CD4-positive, alpha-beta T cell treated with Interleukin-17A for 4 hours (primary cell): Measurements from ENCODE around the gene STYXL2.
A peak's percentile ranks its signal among the peaks of the same experiment; 100 is the strongest.

Experiments
- DNase-seq: peaks from one replicate; pipeline ENCODE4 v3.0.0-alpha.2; 2020; ENCODE audit warnings: mixed read lengths

Gene STYXL2

GRCh38 chr1:167110586-167110985, 16.7 kb downstream of the STYXL2 start:
- peak; percentile 37 for DNase-seq

- no peak for DNase-seq
These were observed 18.2 kb downstream of the STYXL2 start for GRCh38 chr1:167111868-167112709.

DNA sequence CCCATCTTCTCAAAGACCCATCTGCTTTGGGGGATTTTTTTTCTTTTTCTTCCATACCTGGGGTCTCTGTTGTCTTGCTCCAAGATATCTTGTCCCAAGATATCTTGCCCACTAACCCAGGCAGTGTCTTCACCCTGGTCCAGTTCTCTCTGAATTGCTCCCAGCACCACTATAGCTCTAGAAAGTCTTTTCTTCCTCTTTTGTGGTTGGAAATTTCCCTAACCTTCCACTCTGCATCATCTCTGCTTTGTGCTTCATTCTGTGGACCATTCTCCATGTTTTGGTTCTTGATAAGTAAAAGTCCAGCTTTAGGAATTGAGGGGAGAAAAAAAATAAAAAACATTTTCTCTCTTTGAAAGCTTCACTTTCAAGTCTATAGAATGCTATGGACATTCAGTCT, 20.9 kb downstream of the STYXL2 start:
- DNase-seq: no peak

DNA sequence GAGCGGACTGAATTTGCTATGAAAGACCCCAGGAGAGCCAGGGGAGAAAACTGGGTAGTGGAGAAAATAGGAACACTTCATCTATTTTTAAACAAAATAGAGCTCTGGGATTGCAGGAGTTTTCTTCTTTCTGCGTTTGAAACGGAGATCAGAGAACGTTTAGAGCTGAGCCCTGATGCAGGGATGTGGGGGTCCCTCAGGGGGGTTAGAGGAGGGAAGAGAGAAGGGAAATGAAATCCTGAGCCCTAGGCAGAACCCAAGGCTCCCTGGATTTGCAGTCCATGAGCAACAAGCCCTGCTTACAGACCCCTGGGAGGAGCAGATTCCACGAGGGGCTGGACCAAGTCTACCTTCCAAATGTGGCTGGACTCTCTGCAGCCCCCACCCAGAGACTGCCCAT, 21.8 kb downstream of the STYXL2 start:
- DNase-seq: no peak

GRCh38 chr1:167116174-167116573, 22.3 kb downstream of the STYXL2 start:
- DNase-seq: no peak

DNA sequence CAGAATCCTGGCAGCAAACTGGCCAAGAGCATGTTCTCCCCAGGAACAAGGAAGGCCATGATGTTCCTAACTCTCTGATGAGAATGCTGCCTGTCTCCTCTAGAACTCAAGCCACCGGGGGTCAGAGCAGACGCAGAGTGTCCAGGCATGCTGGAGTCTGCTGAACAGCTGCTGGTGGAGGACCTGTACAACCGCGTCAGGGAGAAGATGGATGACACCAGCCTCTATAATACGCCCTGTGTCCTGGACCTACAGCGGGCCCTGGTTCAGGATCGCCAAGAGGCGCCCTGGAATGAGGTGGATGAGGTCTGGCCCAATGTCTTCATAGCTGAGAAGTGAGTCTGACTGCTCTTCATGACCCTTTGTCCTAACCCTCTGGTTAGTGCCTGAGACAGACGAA, 23.4 kb downstream of the STYXL2 start:
- DNase-seq: no peak

DNA sequence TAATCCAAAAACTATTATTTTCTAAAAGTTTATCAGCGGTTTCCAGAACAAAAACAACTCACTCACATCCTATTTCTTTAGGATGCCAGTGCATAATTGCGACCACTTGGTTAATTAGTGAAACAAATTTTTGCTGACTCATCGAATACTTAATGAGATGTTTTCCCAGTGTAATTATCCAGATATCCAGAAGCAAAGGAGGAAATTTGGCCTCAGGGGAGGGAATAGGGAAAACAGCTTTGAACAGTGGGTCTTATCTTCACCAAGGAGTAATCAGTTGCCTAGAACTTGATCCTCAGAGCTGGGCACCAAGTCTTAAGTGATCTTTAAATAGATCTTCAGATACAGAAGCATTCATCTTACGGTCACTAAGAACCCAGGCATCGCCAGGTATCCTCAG, 24.3 kb downstream of the STYXL2 start:
- DNase-seq: no peak

GRCh38 chr1:167119696-167120095, 25.8 kb downstream of the STYXL2 start:
- DNase-seq: no peak

DNA sequence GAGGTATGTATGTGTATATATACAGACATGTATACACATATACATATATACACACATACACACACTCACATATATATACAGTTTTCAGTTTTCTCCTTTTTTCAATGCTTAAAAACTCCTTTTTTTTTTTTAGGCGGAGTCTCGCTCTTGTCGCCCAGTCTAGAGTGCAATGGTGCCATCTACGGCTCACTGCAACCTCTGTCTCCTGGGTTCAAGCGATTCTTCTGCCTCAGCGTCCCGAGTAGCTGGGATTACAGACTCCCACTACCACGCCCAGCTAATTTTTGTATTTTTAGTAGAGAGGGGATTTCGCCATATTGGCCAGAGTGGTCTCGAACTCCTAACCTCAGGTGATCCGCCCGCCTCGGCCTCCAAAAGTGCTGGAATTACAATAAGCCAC, 27.0 kb downstream of the STYXL2 start:
- DNase-seq: peak; percentile 54

GRCh38 chr1:167121375-167122120, 27.7 kb downstream of the STYXL2 start:
- DNase-seq: peak; percentile 69

GRCh38 chr1:167122121-167122480, 28.2 kb downstream of the STYXL2 start:
- DNase-seq: no peak

- no peak for DNase-seq
These were observed 28.7 kb downstream of the STYXL2 start for GRCh38 chr1:167122568-167122967.

DNA sequence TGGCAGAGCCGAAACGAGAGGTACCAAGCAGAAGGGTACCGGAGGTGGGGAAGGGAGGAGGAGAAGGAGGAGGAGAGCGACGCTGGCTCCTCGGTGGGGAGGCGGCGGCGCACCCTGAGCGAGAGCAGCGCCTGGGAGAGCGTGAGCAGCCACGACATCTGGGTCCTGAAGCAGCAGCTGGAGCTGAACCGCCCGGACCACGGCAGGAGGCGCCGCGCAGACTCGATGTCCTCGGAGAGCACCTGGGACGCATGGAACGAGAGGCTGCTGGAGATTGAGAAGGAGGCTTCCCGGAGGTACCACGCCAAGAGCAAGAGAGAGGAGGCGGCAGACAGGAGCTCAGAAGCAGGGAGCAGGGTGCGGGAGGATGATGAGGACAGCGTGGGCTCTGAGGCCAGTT, 32.4 kb downstream of the STYXL2 start:
- no peak for DNase-seq

DNA sequence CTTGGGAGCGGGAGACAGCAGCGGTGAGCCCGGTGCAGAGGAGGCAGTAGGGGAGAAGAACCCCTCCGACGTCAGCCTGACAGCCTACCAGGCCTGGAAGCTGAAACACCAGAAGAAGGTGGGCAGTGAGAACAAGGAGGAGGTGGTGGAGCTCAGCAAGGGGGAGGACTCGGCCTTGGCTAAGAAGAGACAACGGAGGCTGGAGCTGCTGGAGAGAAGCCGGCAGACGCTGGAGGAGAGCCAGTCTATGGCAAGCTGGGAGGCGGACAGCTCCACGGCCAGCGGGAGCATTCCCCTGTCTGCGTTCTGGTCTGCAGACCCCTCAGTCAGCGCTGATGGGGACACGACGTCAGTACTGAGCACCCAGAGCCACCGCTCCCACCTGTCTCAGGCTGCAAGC, 32.9 kb downstream of the STYXL2 start:
- DNase-seq: no peak

DNA sequence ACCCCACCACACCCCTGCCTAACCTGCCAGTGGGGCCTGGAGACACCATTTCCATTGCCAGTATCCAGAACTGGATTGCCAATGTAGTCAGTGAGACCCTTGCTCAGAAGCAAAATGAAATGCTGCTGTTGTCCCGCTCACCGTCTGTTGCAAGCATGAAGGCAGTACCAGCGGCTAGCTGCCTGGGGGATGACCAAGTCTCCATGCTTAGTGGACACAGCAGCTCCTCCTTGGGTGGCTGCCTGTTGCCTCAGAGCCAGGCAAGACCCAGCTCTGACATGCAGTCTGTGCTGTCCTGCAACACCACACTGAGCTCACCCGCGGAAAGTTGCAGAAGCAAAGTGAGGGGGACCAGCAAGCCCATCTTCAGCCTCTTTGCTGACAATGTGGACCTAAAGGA, 33.4 kb downstream of the STYXL2 start:
- no peak for DNase-seq

DNA sequence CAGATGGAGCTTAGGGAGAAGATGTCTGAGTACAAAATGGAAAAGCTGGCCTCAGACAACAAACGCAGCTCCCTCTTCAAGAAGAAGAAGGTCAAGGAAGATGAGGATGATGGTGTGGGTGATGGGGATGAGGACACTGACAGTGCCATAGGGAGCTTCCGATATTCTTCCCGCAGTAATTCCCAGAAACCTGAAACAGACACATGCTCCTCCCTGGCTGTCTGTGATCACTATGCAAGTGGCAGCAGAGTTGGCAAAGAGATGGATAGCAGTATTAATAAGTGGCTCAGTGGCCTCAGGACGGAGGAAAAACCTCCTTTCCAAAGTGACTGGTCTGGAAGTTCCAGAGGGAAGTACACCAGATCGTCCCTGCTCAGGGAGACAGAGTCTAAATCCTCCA, 33.8 kb downstream of the STYXL2 start:
- DNase-seq: no peak

DNA sequence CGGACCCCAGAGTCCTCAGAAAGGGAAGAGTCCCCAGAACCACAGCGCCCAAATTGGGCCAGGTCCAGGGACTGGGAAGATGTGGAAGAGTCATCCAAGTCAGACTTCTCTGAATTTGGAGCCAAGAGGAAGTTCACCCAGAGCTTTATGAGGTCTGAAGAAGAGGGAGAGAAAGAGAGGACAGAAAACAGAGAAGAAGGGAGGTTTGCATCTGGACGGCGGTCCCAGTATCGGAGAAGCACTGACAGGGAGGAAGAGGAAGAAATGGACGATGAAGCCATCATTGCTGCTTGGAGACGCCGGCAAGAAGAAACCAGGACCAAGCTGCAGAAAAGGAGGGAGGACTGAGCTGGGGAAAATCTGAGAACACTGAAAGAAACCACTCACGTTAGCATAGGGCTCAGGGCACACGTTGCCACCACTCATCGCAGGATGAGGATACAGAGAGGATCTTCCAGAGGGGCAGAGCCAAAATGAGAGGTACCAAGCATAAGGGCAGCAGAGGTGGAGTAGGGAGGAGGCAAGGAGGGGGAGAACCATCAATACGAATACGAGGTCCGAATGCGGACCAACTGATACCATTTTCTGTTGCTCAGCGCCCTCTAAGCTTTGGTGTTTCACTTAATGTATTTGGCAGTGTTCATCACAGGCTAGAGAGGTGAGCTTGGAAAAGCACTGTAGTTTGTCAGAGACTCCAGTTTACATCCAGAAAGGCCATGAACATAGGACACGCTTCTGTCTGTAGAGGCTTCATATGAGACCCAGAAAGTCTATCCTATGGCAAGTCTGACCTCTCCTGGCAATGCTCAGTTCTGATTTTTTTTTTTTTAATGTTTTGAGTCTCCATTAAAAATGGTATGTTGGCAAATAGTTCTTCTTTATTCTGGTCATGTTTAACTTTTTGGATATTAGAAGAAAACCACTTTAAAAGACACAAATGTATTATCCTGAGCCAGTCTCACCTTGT, 34.7 kb downstream of the STYXL2 start:
- DNase-seq: no peak

- DNase-seq: no peak
These were observed 37.1 kb downstream of the STYXL2 start for GRCh38 chr1:167130829-167131510.

DNA sequence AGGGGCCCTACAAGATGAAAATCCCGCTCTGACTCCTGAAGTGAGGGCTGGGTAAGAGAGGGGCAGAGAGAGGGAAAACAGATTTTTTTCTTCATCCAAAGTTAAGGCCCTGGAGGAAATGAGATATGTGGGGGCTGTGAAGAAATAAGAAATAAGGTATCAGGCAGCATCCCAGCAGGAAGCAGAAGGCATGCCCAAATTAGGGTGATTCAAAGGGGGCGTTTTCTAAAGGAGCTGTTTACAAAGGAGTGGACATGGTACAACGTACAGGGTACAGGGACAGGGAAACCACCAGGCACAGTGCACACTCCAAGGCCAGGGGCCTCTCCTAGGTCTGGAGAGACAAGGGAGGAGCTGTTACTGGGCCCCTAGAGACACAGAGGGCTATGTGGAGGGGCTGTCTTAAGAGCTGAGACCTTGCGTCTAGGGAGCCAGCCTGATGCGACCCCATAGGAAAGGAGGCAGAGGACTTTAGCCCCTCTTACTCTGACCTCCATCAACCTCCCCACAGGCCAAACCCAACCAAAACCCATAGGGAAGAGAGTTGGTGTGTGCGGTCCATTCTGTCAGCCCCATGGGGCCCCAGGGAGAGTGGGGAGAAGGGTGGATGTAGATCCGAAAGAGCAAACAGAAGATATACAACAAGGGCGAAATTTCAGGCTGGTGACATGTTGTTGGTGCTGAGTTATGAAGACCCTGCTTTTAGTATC, 38.6 kb downstream of the STYXL2 start:
- DNase-seq: no peak

DNA sequence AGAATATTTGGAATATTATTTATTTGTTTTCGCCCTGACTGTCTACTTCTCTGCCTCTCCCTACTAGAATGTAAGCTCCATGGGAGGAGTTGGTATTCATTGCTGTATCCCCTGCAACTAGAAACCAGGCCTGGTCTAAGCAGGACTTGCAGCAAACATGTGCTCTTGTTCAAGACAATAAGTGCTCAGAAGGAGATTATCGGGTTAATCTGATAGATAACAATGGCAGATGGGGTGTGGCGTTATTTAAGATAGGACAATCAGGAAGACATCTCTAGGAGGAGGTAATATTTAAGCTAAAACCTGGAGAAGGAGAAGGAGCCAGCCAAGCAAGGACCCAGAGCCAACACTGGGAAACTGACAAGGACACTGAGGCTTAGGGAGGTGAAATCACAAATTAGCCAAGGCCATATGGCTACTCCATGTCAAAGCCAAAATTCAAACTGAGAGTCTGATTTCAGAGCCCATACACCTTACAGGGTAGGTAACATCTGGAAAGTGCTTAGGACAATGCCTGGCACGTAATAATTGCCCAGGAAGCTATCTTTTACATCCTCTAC, 41.5 kb downstream of the STYXL2 start:
- no peak for DNase-seq

DNA sequence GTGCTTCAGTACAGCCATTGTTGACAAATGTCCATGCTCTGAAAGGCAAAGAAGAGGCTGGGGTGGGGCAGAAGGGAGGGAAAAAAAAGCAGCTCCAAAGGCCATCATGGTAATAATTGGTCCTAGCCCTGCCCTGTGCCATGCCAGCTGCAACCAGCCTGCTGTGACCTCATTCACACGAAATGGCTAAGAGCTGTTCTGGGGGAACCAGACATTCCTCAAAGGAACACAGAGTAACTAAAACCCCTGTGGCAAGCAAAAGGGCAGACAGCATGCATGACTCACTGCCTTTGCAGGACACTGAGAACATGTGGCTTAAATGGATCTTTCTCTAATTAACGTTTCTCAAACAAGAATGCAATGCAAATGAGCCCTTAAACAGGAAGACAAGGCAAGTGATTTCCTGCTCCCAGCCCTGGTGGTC, 42.3 kb downstream of the STYXL2 start:
- no peak for DNase-seq

DNA sequence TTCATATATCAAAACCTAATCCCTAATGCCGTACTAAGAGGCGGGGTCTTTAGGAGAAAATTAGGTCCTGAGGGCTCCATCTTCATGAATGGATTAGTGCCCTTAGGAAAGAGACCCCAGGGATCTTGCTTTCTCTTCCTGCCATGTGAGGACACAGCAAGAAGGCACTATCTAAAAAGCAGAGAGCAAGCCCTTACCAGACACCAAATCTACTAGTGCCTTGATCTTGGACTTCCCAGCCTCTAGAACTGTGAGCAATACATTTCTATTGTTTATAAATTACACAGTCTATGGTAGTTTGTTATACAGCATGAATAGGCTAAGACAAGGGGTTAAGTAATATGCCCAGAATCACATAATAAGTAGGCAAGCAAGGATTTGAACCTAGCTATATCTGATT, 42.9 kb downstream of the STYXL2 start:
- DNase-seq: no peak
